T-helper 9 cell (primary cell): ENCODE results near the gene USH2A.
"Not testable (repeated sequence)": the region's sequence is repeated elsewhere in the genome, so short reads cannot be mapped to it uniquely, and the experiment has no call there.

Experiments used
- DNase-seq: peaks from one replicate; pipeline ENCODE4 v3.0.0-alpha.2; 2020

Gene USH2A

DNA sequence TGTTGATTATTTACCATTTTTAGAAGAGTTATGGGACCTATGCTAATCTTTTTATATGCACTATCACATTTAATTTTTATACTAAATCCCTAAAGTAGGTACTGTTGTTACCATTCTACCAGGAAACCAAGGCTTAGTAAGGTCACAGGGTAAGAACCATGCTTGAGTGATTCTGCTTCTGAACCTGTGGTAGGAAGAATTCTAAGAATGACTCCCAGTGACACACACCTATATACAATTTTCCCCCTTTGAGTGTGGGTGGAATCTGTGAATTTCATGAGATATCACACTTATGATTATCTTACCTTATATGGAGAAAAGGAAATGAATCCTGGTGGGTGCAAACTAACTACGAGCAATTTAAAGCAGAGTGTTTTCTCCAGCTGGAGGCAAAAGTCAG lies 391.0 kb downstream of the USH2A start:
- no peak for DNase-seq

DNA sequence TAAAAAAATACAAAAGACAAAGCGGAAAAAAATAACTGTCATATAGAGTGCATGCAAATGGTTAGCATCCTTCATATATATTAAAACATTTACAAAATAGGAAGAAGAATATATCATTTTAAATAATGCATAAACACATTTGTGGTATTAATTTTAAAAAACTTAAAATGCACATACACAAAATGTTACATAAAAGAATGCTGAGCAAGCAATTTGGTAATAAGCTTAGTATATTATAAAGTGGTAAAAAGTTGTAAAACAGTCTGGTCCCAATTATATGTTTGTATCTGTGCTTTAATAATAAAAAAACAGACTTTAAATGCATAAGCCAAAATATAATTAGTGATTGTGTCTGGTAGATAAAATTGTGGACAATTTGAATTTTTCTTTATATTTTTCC lies 394.6 kb downstream of the USH2A start:
- no peak for DNase-seq

DNA sequence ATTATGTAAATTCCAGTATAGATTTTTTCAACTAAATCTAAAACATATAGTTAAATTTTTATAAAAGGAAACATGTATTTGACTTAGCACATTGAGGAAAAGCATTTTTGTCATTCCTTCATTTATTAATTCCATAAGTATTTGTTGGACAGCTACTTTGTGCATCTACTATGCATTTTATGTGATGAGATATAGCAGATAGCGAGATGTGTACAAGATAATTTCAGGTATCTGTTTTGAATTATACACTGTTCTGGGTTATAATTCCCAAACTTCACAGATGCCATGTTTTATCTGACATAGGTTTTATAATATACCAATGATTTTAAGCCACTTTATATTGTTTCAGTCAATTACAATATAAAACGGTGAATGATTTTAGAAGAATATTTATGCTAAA lies 398.7 kb downstream of the USH2A start:
- no peak for DNase-seq

DNA sequence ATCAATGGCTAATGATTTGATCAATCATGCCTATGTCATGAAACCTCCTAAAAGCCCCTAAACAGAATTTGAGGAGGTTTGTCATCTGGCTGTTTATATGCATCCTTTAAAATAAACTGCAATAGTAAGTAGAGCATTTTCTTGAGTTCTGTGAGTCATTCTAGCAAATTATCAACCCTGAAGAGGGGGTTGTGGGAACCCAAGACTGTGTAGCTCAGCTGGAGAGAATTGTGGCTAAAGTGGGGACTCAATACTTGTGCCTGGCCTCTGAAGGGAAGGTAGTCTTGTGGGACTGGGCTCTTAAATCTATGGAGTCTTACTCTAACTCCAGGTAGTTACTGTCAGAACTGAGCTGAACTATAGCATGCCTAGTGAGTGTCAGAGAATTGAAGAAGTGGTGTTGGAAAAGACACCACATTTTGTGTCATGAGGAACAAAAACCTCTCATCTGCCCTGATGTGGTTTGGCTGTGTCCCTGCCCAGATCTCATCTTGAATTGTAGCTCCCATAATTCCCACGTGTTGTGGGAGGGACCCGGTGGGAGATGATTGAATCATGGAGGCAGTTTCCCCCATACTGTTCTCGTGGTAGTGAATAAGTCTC lies 402.4 kb downstream of the USH2A start:
- no peak for DNase-seq

DNA sequence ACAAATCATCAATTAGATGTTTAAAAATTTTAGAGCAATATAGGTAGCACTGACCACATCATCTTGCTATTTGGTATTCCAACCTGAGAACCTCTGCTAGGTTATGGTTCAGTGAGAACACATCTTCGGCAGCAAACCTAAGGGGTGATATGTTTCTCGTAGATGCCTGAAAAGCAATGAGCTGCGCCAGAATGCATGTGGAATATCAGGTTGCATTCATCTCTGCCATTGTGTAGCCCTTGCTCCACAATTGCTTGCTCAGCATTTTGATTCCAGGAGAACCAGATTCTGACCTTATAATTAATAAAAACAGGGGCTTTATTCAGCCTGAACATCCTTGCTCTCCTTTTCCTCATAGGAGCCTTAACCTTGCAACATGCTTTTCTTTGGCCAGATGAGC lies 408.1 kb downstream of the USH2A start:
- DNase-seq = no peak

DNA sequence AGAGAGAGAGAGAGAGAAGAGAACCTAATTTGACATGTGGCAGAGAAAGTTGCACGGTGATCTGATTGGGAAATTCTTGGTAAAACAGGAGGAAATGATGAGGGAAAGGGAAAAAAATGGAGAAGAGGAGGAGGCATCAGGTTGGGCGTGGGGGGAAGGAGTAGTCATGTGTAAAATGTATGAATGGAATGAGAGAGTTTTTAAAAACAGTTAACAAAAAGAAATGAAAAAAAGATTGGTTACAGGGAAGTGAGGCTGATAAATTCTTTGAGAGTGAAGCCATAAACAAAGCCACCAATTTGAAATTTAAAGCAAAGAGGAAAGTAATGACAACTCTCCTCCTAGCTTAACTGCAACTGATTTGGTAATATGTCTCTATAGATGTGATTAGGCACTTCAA lies 409.2 kb downstream of the USH2A start:
- DNase-seq = no peak

DNA sequence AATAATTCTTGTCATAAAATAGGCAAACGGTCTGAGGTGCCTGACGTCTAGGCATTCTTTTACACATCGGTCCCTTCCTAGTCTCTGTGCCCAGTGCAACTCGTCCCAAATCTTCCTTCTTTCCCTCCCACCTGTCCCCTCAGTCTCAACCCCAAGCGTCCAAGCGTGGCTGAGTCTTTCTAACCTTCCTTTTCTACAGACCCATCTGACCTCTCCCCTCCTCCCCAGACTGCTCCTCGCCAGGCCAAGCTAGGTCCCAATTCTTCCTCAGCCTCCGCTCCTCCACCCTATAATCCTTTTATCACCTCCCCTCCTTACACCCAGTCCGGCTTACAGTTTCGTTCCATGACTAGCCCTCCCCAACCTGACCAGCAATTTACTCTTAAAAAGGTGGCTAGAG lies 413.8 kb downstream of the USH2A start:
- not testable (repeated sequence) for DNase-seq

DNA sequence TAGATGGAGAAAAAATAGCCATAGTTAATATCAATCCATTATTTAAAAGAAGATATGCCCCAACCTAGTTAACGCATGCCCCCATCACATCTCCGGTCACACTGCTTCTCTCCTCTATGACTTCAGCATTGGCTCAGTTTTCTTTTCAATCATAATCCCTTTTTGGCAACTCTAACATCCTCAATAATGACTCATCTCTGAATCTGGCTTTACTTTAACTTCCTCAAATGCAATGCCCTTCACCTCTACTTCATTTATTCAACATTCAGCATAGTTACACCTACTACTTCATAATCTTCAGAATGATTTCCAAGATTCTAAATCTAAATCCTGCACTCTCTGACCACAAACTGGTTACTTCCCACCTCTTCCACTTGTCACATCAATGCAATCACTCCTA lies 417.3 kb downstream of the USH2A start:
- DNase-seq = no peak

DNA sequence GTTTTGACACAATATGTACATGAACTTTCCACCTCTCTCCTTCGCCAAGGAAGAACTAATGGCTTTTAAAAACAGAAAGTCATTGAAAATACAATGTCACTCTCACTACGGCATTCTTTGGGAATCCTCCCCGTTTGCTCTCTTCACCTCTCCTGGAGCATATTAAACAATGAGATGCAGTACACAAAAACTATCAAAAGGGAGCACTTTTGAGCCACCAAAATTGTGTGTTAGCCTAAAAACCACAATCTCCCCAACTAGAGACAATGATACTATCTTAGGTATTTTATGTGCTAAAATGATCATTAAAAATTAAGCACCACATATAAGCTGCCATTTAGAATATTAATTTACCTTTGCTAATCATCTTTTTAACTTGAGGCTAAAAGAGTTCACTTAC lies 430.6 kb downstream of the USH2A start:
- DNase-seq = no peak

DNA sequence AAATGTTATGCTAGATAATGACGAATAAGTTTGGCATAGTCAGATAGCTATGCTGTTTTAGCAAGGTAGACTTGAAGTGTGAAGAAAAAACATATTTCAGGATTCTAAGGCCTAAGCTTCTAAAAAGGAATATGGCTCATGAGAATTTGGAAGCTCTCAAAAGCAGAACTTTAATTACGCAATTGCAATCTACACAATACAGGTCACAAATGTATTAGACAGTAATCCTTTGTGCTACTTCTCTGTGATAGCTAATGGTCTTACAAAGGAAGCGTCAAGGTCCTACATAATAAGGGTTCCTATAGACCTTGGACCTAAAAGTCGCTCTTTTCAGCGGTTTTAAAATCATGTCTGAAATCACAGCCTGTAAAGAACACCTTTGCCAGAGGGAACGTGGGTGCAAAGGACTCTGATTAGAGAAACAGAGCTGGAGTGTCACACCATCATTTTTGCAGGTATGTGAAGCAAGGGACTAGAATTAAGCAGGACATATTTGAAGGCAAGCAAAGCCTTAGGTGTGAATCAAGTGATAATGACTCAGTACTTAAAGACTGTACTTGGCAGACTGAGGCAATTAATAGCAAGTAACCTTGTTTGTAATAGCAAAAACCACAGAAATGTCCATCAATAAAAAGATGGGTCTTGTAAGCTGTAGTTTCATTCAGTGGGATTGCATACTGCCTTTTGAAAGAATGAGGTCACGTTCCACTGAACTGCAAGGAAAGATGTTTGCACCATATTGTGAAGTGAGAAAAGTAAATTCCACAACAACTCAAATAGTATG lies 436.0 kb downstream of the USH2A start:
- no peak for DNase-seq

DNA sequence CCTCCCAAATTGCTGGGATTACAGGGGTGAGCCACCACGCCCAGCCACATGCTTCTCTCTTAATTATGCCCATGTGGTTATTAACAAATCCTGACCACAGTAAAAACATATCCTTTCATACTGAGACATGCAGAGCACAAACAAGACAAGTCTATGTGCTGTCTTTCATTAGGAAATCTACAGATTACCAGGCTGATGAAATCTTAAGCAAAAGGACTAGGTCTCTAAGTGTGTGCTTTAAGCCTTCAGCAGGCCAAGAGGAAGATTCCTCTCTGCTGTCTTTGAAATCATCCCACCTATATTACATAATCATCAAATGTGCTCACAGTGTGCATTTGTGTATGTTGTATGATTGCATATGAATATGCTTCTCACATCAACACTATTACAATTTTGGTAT lies 436.8 kb downstream of the USH2A start:
- no peak for DNase-seq

DNA sequence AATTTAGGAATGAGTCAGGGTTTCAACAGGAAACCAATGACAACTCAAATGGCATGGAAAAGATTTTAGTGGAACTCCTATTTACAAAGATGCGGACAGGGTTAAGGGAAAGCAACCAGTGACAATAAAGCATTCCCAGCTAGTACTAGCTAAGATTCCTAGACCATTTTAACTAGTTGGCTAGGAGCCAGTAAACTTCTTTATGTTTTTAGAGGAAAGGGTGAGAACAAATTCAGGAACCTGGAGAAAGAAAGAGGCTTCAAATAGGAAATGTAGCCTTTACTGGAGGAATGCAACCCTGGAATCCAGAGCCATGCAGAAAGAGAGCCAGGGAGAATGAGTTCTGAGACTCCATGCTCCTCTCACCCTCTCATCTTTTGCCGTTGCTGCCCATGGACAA lies 439.6 kb downstream of the USH2A start:
- DNase-seq = no peak

DNA sequence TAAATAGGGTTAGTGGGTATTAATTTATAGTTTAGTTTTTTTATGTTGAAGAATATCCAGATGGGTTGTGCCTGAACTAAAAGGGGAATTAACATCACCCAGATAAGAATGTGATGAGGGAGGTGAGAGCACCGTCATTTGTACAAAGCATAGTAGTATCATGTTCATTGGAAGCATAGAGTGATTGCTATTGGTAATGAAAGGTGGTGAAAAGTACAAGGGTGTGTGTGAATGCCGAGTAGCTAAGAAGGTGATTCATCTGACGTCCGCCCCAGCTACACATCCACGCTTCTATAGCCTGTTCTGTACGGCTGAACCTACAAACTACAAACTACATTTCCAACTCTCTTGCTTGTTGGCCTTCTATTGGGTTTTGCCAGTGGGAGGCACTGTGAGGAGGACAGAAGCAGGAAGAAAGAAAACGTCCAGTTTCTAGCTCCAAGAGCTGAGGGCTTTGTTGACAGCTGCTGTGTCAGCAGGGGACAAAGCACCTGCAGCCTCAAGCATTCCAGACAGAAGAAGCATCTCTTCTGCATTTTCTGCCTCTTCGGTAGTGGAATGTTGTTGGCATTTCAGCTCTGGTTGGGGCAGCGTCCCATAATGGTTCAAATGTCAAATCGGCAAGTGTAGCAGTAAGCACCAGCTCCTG lies 451.3 kb downstream of the USH2A start:
- no peak for DNase-seq

DNA sequence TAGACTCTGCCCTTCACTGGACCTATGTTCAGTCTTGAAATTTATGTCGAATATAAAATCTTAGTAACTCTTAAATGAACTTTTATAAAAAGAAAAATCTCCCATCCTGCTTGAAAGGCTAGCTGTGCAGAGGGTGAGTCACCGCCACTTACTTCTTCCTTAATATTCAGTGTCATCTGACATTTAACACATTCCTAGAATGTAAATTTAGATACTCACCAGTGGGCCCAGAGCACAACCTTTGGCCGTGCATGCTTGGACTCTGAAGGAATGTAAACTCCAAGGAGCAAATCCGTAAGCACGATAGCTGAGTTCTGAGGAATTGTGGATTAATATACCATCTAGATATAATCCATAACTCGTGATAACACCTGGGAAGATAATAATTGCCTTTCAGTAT lies 452.8 kb downstream of the USH2A start:
- DNase-seq = no peak

DNA sequence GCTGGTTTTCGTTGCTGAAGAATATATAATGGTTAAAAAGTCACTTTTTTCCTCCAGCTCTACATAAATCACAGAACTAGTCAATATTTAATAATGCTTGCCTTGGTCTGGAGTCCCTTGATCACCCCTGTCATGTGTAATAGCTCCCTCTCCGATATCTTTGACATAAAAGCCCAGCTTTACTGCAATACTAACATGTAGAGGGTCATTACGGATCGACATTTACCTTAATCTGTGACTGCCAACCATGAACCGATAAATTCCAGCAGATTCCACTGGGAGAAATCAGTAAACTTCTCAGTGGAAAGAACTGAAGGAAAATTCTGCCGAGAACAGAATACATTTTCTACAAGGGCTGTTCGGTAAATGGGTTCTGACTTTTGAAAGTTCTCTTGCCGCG lies 459.6 kb downstream of the USH2A start:
- DNase-seq = no peak

DNA sequence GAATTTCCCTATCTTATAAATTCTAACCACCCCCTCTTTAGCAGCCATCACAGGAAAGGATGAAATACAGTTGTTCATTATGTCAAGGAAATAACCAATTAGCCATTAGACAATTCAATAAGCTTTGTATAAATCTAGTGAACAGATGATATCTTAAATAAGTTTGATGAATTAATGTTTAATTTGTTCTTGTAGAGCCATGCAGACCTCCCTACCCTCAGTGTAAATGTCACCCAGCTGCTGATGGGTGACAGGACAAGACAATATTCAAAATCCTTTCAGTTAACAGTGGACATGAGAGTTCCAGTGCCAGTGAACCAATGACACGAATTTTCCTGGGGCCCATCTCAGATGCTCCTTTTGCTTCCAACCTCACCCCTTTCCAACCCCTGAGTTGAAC lies 460.2 kb downstream of the USH2A start:
- DNase-seq = no peak

DNA sequence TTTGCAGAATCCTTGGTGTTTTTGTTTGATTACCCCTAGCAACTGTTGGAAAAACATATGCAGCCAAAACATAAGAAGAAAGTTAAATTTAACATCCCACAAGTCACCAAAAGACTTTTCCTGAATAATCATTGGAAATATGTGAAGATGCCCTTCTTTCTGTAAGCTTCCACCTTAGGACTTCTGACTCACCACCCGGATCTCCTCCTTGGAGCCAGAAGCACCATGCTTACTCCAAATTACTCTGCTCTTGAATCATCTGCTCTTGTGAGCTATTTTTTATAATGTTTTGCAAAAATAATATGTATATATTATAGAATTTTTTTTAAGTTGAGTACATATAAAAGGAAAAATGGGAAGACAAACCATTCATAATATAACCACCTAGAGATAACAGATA lies 464.4 kb downstream of the USH2A start:
- DNase-seq = no peak

DNA sequence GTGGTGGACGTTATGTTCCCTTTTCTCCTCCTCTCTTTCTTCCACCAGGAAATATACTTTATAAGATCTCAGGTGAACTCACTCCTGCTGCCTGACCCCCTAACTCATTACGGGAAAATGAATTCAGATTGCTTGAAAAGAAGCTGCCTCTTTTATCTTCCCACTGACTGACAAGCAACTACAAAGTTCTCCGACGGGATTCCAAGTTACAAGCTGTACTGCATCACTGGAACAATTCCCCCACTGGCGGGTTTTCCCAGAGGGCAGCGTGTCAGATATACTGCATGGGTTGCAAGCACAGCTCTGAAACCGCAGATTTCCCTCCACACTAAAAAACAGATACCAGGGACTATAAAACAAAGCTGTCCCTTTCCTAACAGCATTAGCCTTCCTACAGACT lies 465.6 kb downstream of the USH2A start:
- no peak for DNase-seq

DNA sequence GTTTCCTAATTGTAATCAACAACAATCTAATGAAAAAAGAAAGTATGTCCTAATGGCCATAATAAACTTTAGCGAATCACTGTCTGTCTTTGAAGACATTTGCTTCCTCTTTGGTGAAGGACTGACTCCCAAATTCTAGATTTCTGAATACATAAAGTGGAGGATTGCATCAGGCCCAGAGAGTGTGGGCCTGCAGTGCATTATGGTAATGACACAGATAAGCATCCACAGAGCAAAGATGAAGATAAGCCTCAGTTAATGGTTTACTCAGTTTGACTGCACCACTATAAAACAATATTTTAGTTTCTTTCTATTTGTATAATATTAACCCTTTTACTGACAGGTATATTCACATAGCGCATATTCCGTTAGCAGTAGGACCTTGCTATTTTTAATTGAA lies 490.7 kb downstream of the USH2A start:
- DNase-seq = no peak

DNA sequence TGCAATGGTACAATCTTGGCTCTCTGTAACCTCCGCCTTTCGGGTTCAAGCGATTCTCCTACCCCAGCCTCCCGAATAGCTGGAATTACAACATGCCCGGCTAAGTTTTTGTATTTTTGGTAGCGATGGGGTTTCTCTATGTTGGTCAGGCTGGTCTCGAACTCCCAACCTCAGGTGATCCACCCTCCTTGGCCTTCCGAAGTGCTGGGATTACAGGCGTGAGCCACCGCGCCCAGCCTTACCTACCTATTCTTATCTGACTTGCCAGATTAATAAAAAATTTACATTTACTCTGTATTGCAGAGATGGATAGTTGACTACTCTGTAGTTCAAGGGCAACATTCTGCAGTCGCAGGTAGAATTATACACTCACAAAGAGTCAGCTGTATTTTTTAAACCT lies 496.6 kb downstream of the USH2A start:
- DNase-seq = no peak

DNA sequence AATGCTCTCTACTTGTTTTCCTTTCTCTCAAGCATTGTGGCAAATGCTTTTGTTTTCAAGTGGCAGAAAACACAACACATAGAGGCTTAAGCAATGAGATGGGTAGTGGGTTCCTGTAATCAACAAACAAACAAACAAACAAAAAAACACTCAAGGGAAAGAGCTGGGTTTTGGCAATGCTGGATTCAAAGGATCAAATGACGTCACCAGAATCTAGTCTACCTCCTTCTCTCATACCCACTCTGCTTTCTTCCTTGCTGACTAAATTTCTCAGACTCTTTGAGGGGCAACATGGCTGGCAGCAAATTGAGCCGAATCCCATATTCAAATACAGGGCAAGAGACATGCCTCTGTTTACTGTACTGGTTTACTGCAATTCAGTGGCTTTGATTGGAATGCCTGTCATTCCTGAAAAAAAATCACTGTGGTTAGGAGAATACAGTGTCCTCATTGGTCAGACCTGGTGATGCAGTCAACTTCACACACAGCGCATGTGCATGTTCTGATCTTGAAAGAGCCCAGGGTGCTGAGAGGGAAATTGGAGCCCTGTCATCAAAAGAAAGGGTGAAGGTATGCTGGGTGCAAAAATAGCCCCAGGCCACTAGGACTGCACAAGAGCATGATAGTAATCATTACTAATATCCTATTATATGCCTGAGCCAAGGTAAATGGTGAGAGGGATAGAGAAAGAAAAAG lies 500.0 kb downstream of the USH2A start:
- DNase-seq = no peak

DNA sequence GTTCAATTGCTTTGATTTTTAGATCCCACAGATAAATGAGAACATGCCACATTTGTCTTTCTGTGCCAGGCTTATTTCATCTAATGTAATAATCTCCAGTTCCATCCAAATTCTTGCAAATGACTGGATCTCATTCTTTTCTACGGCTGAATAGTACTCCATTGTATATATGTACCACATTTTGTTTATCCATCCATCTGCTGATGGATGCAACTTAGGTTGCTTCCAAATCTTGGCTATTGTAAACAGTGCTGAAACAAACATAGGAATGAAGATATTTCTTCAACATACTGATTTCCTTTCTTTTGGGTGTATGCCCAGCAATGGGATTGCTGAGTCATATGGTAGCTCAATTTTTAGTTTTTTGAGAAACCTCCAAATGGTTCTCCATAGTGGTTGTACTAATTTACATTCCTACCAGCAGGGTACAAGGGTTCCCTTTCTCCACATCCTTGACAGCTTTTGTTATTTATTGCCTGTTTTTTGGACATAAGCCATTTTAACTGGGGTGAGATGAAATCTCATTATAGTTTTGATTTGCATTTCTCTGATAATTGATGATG lies 511.8 kb downstream of the USH2A start:
- no peak for DNase-seq

DNA sequence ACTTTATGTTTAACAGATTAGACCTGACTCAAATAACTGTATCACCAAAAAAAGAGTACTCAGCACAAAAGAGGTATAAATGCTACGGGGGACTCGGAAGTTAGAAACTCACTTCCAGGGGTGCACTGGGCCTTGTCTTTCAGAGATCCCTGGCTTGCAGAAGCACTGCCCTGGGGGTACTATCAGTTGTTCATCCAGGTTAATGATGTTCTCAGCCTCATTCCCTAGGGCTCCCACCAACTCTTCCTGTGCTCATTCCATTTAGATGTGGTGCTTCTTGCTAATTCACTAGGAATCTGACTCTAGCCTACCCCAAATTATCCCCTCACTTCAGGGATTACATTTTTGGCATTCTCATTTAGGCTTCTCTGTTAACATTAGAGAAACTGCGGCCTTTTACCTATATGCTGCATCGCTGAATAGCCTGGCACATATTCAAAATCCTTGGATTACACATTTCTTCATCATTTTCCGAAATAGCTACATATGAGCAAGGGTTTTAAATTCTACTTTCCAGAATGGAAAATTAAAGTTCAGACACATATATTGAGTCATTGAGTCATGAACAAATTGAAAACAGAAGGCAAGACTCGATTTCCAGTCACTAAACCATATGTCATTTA lies 517.6 kb downstream of the USH2A start:
- no peak for DNase-seq
